Medulla oblongata (tissue), 1 donor: Measurements from ENCODE around the gene MED27.

Source experiments
- DNase-seq: peaks from one replicate; pipeline ENCODE4 v3.0.0-alpha.2; 2015; ENCODE audit errors: extremely low spot score

The MED27 gene

GRCh38 chr9:131879181-131879910 is 200.3 kb downstream of the MED27 start:
- no peak for DNase-seq

- no peak for DNase-seq
Measured at GRCh38 chr9:131876486-131876885, 203.2 kb downstream of the MED27 start.

- no peak for DNase-seq
Measured at GRCh38 chr9:131875828-131876485, 203.7 kb downstream of the MED27 start.

- DNase-seq: no peak
Measured at GRCh38 chr9:131874916-131875670, 204.6 kb downstream of the MED27 start.

GRCh38 chr9:131874447-131874846 is 205.2 kb downstream of the MED27 start:
- no peak for DNase-seq

- DNase-seq: no peak
Measured at GRCh38 chr9:131873891-131874440, 205.7 kb downstream of the MED27 start.

GRCh38 chr9:131873335-131873734 is 206.3 kb downstream of the MED27 start:
- DNase-seq: no peak

GRCh38 chr9:131872702-131873101 is 207.0 kb downstream of the MED27 start:
- DNase-seq: no peak

- DNase-seq: no peak
Measured at GRCh38 chr9:131872006-131872405, 207.7 kb downstream of the MED27 start.

- no peak for DNase-seq
Measured at GRCh38 chr9:131870156-131870555, 209.5 kb downstream of the MED27 start.

GRCh38 chr9:131869348-131869747 is 210.3 kb downstream of the MED27 start:
- DNase-seq: no peak

- peak; percentile 58 for DNase-seq
Measured at GRCh38 chr9:131868766-131869165, 210.9 kb downstream of the MED27 start.

GRCh38 chr9:131867611-131868192 is 212.0 kb downstream of the MED27 start:
- peak; percentile 52 for DNase-seq

GRCh38 chr9:131865446-131866195 is 214.0 kb downstream of the MED27 start:
- DNase-seq: no peak

GRCh38 chr9:131864531-131864930 is 215.1 kb downstream of the MED27 start:
- DNase-seq: no peak

GRCh38 chr9:131863306-131863896 is 216.3 kb downstream of the MED27 start:
- no peak for DNase-seq

- DNase-seq: no peak
Measured at GRCh38 chr9:131862261-131862660, 217.4 kb downstream of the MED27 start.

GRCh38 chr9:131860430-131860829 is 219.2 kb downstream of the MED27 start:
- no peak for DNase-seq

- no peak for DNase-seq
Measured at GRCh38 chr9:131858147-131858546, 221.5 kb downstream of the MED27 start.

- DNase-seq: no peak
Measured at GRCh38 chr9:131856105-131856504, 223.6 kb downstream of the MED27 start.
